Measurements from ENCODE around the gene ID1.
"Not testable (repeated sequence)": the region's sequence is repeated elsewhere in the genome, so short reads cannot be mapped to it uniquely, and the experiment has no call there.

The ID1 gene

GRCh38 chr20:31573555-31574321, 31.4 kb upstream of the ID1 start:
- no peak for DNase-seq (ENCODE audit: low read depth)

GRCh38 chr20:31574986-31575385, 30.1 kb upstream of the ID1 start:
- not testable (repeated sequence) for DNase-seq (ENCODE audit: low read depth)

- no peak for DNase-seq (ENCODE audit: low read depth)
These were observed 28.3 kb upstream of the ID1 start for GRCh38 chr20:31576751-31577150.

GRCh38 chr20:31577194-31577593, 27.9 kb upstream of the ID1 start:
- DNase-seq (ENCODE audit: low read depth): no peak

- no peak for DNase-seq (ENCODE audit: low read depth)
These were observed 26.5 kb upstream of the ID1 start for GRCh38 chr20:31578448-31579138.

- DNase-seq (ENCODE audit: low read depth): no peak
These were observed 25.8 kb upstream of the ID1 start for GRCh38 chr20:31579245-31579644.

- DNase-seq (ENCODE audit: low read depth): not testable (repeated sequence)
These were observed 25.0 kb upstream of the ID1 start for GRCh38 chr20:31579941-31580651.

- no peak for DNase-seq (ENCODE audit: low read depth)
These were observed 24.4 kb upstream of the ID1 start for GRCh38 chr20:31580706-31581105.

- no peak for DNase-seq (ENCODE audit: low read depth)
These were observed 23.7 kb upstream of the ID1 start for GRCh38 chr20:31581391-31581790.

- DNase-seq (ENCODE audit: low read depth): no peak
These were observed 17.3 kb upstream of the ID1 start for GRCh38 chr20:31587545-31588389.

- DNase-seq (ENCODE audit: low read depth): no peak
These were observed 14.3 kb upstream of the ID1 start for GRCh38 chr20:31590717-31591225.

- no peak for DNase-seq (ENCODE audit: low read depth)
These were observed 11.7 kb upstream of the ID1 start for GRCh38 chr20:31593221-31594001.

- no peak for DNase-seq (ENCODE audit: low read depth)
These were observed 11.0 kb upstream of the ID1 start for GRCh38 chr20:31594002-31594557.

GRCh38 chr20:31594558-31595379, 10.3 kb upstream of the ID1 start:
- no peak for DNase-seq (ENCODE audit: low read depth)

GRCh38 chr20:31595380-31595653, 9.8 kb upstream of the ID1 start:
- no peak for DNase-seq (ENCODE audit: low read depth)

GRCh38 chr20:31595654-31596411, 9.3 kb upstream of the ID1 start:
- DNase-seq (ENCODE audit: low read depth): no peak

GRCh38 chr20:31596412-31596715, 8.7 kb upstream of the ID1 start:
- not testable (repeated sequence) for DNase-seq (ENCODE audit: low read depth)

GRCh38 chr20:31596831-31597480, 8.1 kb upstream of the ID1 start:
- no peak for DNase-seq (ENCODE audit: low read depth)

GRCh38 chr20:31597481-31597855, 7.6 kb upstream of the ID1 start:
- DNase-seq (ENCODE audit: low read depth): no peak
